Body of pancreas (tissue), 4 donors: ENCODE data around the gene DAB2IP. TPM values are rescaled to one million over a fixed set of nuclear protein-coding genes. Genes with fewer than 3 reads are reported as not detected.

Source experiments
- ATAC-seq: fragments of 150-250 bp; one replicate; pipeline ENCODE4 v1.9.1; 2016
- DNase-seq, 4 donors: peaks; one replicate each; pipeline ENCODE4 v3.0.0-alpha.2; 2019
- H3K27ac ChIP-seq, 4 donors: fragments of 200-600 bp; sonication (generic); 1 replicate in 3 of 4; 2 replicates in 1 of 4; pipeline versions ENCODE4 v1.5.1 to v1.6.1; 2016 to 2019; ENCODE audit warnings: mild to moderate bottlenecking in 1 of 4, mixed read lengths in 1 of 4, moderate library complexity in 1 of 4
- H3K27me3 ChIP-seq, 2 donors: fragments of 200-600 bp; sonication (generic); one replicate each; pipeline ENCODE4 v1.6.0; 2016; ENCODE audit warnings: mild to moderate bottlenecking in 1 of 2
- H3K36me3 ChIP-seq, 2 donors: fragments of 200-600 bp; sonication (generic); replicated peaks in 1 of 2; 2 replicates each; pipeline ENCODE4 v1.5.1; 2016; ENCODE audit warnings: low read depth in 2 of 2; ENCODE audit not compliant: insufficient read depth in 1 of 2
- H3K4me1 ChIP-seq: fragments of 200-600 bp; sonication (generic); one replicate; pipeline ENCODE4 v1.6.0; 2016
- H3K4me3 ChIP-seq, 2 donors: fragments of 200-600 bp; sonication (generic); 1 replicate in 1 of 2; 2 replicates in 1 of 2; pipeline ENCODE4 v1.5.1; 2016 to 2019
- H3K9me3 ChIP-seq, 3 donors: fragments of 200-600 bp; sonication (generic); 1 replicate in 2 of 3; 2 replicates in 1 of 3; pipeline ENCODE4 v1.5.1; 2016
- POLR2A ChIP-seq, 3 donors: fragments of 450-650 bp; IDR thresholded peaks; one replicate each; pipeline ENCODE4 v1.6.1; 2016; ENCODE audit warnings: antibody characterized with exemption in 3 of 3, mild to moderate bottlenecking in 2 of 3
- WGBS, 2 donors: methylation state at CpG; one replicate each; pipeline ENCODE4 v1.1.5; 2017; 5-methylcytosine and 5-hydroxymethylcytosine counted together
- intact Hi-C: fragments of 100-400 bp; cut with DNase I; formaldehyde crosslinking; loops from one replicate; pipeline ENCODE4 v1.15.1; 2023
- total RNA-seq, 2 donors: library from RNA; depleted of rRNA; stranded (reverse); fragments of >200 nt; gene quantifications; one replicate each; pipeline ENCODE4 v1.1.0, GENCODE V29; 2016
- TF ChIP-seq, protein P1 (sequence below), 7 experiments: fragments of 450-650 bp in 4 of 7; fragments of 200-600 bp in 3 of 7; sonication (generic) in 3 of 7; IDR thresholded peaks; one replicate each; pipeline ENCODE4 v1.5.1; 2016 to 2019; ENCODE audit warnings: antibody characterized with exemption in 7 of 7

The DAB2IP gene
- total RNA-seq, 2 donors from 2014 or later, result 25.2 to 34.9 TPM

DNA sequence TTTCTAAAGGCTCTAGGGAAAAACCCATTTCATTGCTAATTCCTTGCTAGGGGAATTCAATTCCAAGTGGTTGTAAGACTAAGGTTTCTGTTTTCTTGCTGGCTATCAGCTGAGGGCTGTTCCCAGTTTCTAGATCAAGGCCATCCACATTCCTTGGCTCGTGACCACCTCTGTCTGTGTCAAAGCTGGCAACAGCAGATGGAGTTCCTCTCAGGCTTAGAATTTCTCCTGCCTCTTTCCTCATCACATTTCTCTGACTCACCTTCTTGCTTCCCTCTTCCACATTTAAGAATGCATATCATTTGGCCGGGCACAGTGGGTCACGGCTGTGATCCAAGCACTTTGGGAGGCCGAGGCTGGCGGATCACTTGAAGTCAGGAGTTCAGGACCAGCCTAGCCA is 19.0 kb downstream of the DAB2IP start:
- intact Hi-C loops, result no loop called here
- TF ChIP-seq POLR2A (IDR thresholded peaks at IDR 0.05), result no peak
- TF ChIP-seq, protein P1, sequence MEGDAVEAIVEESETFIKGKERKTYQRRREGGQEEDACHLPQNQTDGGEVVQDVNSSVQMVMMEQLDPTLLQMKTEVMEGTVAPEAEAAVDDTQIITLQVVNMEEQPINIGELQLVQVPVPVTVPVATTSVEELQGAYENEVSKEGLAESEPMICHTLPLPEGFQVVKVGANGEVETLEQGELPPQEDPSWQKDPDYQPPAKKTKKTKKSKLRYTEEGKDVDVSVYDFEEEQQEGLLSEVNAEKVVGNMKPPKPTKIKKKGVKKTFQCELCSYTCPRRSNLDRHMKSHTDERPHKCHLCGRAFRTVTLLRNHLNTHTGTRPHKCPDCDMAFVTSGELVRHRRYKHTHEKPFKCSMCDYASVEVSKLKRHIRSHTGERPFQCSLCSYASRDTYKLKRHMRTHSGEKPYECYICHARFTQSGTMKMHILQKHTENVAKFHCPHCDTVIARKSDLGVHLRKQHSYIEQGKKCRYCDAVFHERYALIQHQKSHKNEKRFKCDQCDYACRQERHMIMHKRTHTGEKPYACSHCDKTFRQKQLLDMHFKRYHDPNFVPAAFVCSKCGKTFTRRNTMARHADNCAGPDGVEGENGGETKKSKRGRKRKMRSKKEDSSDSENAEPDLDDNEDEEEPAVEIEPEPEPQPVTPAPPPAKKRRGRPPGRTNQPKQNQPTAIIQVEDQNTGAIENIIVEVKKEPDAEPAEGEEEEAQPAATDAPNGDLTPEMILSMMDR (IDR thresholded peaks at IDR 0.05), result no peak

DNA sequence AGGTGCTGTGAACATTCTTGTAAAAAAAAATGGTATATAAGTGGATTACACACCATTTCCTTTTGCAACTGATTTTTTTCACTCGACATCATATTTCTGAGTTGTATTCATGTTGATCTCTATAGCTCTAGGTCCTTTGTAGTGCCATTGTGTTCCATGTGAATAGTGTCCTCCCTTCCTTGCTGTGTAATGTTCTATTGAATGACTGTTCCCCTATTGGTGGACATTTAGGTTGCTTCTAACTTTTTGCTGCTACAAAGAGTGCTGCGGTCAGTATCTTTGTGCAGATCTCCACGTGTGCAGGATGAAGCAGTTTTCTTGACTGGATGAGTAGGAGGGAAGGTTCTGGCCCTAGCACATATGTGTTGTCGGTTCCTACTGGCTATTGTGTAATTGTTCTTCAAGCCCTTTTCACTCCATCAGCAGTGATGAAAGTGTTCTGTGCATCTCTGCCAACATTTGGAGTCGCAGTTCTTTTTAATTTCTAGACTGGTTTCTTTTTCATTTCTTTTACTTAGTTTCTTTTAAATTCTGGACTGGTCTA is 20.2 kb downstream of the DAB2IP start:
- no peak for TF ChIP-seq POLR2A (IDR thresholded peaks at IDR 0.05)
- TF ChIP-seq, protein P1 (IDR thresholded peaks at IDR 0.05), result no peak
- H3K9me3 ChIP-seq, result no peaks in the 10 kb centered on the region
- peak overlapping the region in 1 of 4 donors; percentile 30 for H3K27ac ChIP-seq
- no peak for ATAC-seq
- no peaks in the 10 kb centered on the region for H3K27me3 ChIP-seq
- 67 to 87% methylated on average over 5 of the region's 5 CpGs for WGBS, 2 donors
- peaks cover 44% of the 10 kb centered on the region for H3K4me1 ChIP-seq
- no peaks in the 10 kb centered on the region for H3K36me3 ChIP-seq
- intact Hi-C loops, result no loop called here
- H3K4me3 ChIP-seq, result no peak overlapping the region
- DNase-seq, result peak in 1 of 4 donors; percentile 25

More for the DNA sequence above, 19.0 kb downstream of the DAB2IP start:
- 20 to 47% methylated on average over 5 of the region's 5 CpGs for WGBS, 2 donors
- peak; percentile 89 for ATAC-seq
- no peaks in the 10 kb centered on the region for H3K36me3 ChIP-seq
- peaks cover 35% of the 10 kb centered on the region for H3K4me1 ChIP-seq
- no peak overlapping the region for H3K4me3 ChIP-seq
- no peaks in the 10 kb centered on the region for H3K9me3 ChIP-seq
- no peaks in the 10 kb centered on the region for H3K27me3 ChIP-seq
- peak overlapping the region; percentile 30 to 75 (median 65) for H3K27ac ChIP-seq
- peak; percentile 83 to 90 (median 88) for DNase-seq

DNA sequence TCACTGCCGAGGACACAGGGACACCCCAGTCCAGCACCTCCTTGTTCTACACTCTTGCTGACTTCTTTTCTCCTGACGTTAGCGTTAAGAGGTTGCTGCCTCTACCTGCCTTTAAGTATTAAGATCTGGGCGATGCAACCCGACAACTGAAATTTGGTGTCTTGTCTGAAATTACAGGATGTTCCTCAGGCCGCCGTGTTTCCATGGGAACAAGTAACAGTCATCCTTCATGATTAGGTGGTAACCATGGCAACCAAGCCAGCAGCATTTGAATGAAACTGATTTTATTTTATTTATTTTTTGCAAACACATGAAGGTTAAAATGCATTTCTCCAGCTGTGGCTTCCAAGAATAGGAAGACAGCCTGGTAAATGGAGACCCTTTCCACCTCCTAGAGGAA is 20.8 kb downstream of the DAB2IP start:
- ATAC-seq, result no peak
- H3K36me3 ChIP-seq, result no peaks in the 10 kb centered on the region
- H3K4me3 ChIP-seq, result no peak overlapping the region
- TF ChIP-seq POLR2A (IDR thresholded peaks at IDR 0.05), result no peak
- TF ChIP-seq, protein P1 (IDR thresholded peaks at IDR 0.05), result no peak
- no peak overlapping the region for H3K27ac ChIP-seq
- H3K4me1 ChIP-seq, result peaks cover 40% of the 10 kb centered on the region
- peak in 1 of 4 donors; percentile 32 for DNase-seq
- intact Hi-C loops, result no loop called here
- H3K27me3 ChIP-seq, result no peaks in the 10 kb centered on the region
- WGBS, 2 donors, result 88 to 91% methylated on average over 7 of the region's 7 CpGs
- H3K9me3 ChIP-seq, result no peaks in the 10 kb centered on the region

DNA sequence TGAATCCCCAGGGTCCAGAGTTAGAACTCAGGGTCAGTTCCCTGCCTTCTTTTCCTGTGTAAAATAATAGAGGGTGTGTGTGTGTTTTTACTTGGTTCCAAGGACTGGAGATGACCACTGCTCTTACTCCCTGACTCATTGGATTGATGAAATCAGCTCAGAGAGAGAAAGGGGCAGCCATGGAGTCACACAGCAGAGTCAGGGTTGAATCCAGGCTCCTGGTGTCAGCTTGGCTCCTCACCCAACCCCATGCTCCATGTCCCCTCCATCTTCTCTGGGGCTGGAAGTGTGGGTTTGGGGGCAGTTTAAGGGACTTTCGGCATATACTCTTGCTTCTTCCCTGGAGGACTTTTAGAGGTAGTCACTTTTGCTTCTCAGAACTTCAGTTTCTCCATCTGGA is 21.6 kb downstream of the DAB2IP start:
- ATAC-seq (no peak), DNase-seq (no peak)
- intact Hi-C loops, result no loop called here
- no peak for TF ChIP-seq POLR2A (IDR thresholded peaks at IDR 0.05)
- TF ChIP-seq, protein P1 (IDR thresholded peaks at IDR 0.05), result no peak
- Histone ChIP-seq H3K4me3 (no peak overlapping the region), H3K27ac (no peak overlapping the region), H3K27me3 (no peaks in the 10 kb centered on the region), H3K36me3 (no peaks in the 10 kb centered on the region), H3K4me1 (peaks cover 33% of the 10 kb centered on the region), H3K9me3 (no peaks in the 10 kb centered on the region)
- 93 to 100% methylated on average over 1 of the region's 1 CpG for WGBS, 2 donors

DNA sequence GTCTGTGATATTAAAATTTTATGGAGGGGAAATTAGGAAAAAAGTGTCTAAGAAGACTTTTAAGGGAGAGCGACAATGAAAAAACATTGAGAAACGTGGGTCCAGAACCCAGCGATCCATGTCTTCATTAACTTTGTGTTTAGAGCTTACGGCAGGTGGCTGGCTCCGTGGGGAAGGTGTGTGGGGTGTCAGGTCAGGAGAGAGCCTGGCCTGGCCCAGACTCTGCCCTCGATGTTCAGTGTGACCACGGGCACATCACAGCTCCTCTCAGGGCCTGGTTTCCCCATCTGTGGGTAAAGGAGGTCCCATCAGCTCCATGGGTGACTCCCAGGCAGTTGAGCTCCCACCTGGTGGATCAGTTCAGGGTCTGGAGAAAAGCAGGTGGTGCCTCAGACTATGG is 22.1 kb downstream of the DAB2IP start:
- DNase-seq (no peak), ATAC-seq (no peak)
- intact Hi-C loops, result no loop called here
- Histone ChIP-seq H3K4me3 (no peak overlapping the region), H3K27me3 (no peaks in the 10 kb centered on the region), H3K27ac (no peak overlapping the region), H3K36me3 (no peaks in the 10 kb centered on the region), H3K4me1 (peaks cover 27% of the 10 kb centered on the region), H3K9me3 (no peaks in the 10 kb centered on the region)
- WGBS, 2 donors, result 86 to 94% methylated on average over 7 of the region's 7 CpGs
- TF ChIP-seq, protein P1 (IDR thresholded peaks at IDR 0.05), result no peak
- no peak for TF ChIP-seq POLR2A (IDR thresholded peaks at IDR 0.05)
